ENCODE measurements around the gene ARCN1.

DNA sequence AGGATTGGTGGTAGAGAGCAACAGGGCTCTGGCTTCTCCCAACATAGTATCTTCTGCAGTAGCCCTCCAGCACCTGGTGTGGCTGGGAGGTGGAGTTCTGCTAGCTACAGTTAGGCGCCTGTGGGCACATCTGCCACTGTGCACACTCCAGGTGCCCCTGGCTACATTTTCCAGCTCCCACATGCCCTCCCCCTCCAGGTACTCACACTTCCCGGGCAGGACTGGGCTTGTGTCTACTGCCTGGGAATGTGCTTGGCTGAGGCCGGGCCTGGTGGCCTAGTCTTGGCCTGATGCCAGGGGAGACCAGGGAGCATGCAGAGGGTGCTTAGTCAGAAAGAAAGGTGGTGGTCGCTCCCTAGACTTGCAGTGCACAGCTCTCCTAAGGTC, 51.1 kb downstream of the ARCN1 start:
- no peak for TF ChIP-seq POLR2A (IDR thresholded peaks at IDR 0.05)
- TF ChIP-seq, protein P1, sequence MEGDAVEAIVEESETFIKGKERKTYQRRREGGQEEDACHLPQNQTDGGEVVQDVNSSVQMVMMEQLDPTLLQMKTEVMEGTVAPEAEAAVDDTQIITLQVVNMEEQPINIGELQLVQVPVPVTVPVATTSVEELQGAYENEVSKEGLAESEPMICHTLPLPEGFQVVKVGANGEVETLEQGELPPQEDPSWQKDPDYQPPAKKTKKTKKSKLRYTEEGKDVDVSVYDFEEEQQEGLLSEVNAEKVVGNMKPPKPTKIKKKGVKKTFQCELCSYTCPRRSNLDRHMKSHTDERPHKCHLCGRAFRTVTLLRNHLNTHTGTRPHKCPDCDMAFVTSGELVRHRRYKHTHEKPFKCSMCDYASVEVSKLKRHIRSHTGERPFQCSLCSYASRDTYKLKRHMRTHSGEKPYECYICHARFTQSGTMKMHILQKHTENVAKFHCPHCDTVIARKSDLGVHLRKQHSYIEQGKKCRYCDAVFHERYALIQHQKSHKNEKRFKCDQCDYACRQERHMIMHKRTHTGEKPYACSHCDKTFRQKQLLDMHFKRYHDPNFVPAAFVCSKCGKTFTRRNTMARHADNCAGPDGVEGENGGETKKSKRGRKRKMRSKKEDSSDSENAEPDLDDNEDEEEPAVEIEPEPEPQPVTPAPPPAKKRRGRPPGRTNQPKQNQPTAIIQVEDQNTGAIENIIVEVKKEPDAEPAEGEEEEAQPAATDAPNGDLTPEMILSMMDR (IDR thresholded peaks at IDR 0.05): no peak

Measured in upper lobe of left lung (tissue), 4 donors.